HEK293 (cell line): ENCODE results near the gene B4GALT1.

Experiments
- CTCF ChIA-PET: fragments of 350-600 bp; formaldehyde crosslinking; extraction: SDS; loops from one replicate; lab custom pipeline; 2021; ENCODE audit warnings: antibody characterized with exemption; lab: Yijun Ruan, JAX
- POLR2A ChIA-PET: fragments of 300-600 bp; formaldehyde crosslinking; extraction: SDS; loops from one replicate; lab custom pipeline; 2020; ENCODE audit warnings: antibody characterized with exemption, inconsistent platforms; lab: Yijun Ruan, JAX
- H3K27ac ChIP-seq: fragments of 200-500 bp; sonication (Bioruptor generic); 2 replicates; pipeline ENCODE4 v1.5.1; 2014; ENCODE audit warnings: low read depth, low read length, control low read depth, inconsistent platforms; ENCODE audit errors: extremely low read depth
- H3K36me3 ChIP-seq, 2 experiments: fragments of 200-500 bp in 1 of 2; sonication (Bioruptor generic) in 1 of 2; 1 replicate in 1 of 2; 2 replicates in 1 of 2; pipeline ENCODE4 v1.5.1; 2014 to 2017; ENCODE audit warnings: inconsistent platforms in 2 of 2, low read length in 2 of 2; ENCODE audit not compliant: control insufficient read depth in 2 of 2, insufficient read depth in 1 of 2
- H3K4me1 ChIP-seq: fragments of 200-500 bp; sonication (Bioruptor generic); 2 replicates; pipeline ENCODE4 v1.5.1; 2014; ENCODE audit warnings: mild to moderate bottlenecking, low read length, inconsistent platforms; ENCODE audit not compliant: control insufficient read depth, insufficient read depth
- H3K4me3 ChIP-seq: 2 replicates; pipeline ENCODE4 v1.5.1; 2011; ENCODE audit warnings: low read depth, mild to moderate bottlenecking, control low read depth, low read length, moderate library complexity
- H3K9me3 ChIP-seq: fragments of 200-500 bp; sonication (Bioruptor generic); 2 replicates; pipeline ENCODE4 v1.5.1; 2014; ENCODE audit warnings: low read depth, low read length, inconsistent platforms; ENCODE audit not compliant: control insufficient read depth, insufficient read depth
- BCL11A ChIP-seq: fragments of 450-650 bp; formaldehyde crosslinking; IDR thresholded peaks from 2 replicates; pipeline ENCODE4 v1.5.1; 2016; ENCODE audit warnings: low read depth, missing biosample characterization, missing genetic modification characterization
- BCL6B ChIP-seq: fragments of 450-650 bp; formaldehyde crosslinking; IDR thresholded peaks from 2 replicates; pipeline ENCODE4 v1.5.1; 2017; ENCODE audit warnings: missing biosample characterization, missing genetic modification characterization
- HOXA7 ChIP-seq: sonication (generic); formaldehyde crosslinking; IDR thresholded peaks from 2 replicates; pipeline ENCODE4 v1.8.1; 2022; ENCODE audit warnings: missing genetic modification reagents, borderline replicate concordance
- KLF17 ChIP-seq: fragments of 450-650 bp; formaldehyde crosslinking; IDR thresholded peaks from 2 replicates; pipeline ENCODE4 v1.5.1; 2016; ENCODE audit warnings: missing biosample characterization, missing genetic modification characterization
- REPIN1 ChIP-seq: fragments of 450-650 bp; formaldehyde crosslinking; IDR thresholded peaks from 2 replicates; pipeline ENCODE4 v1.5.1; 2017; ENCODE audit warnings: missing biosample characterization, missing genetic modification characterization, low read depth
- SCRT1 ChIP-seq: fragments of 450-650 bp; formaldehyde crosslinking; IDR thresholded peaks from 2 replicates; pipeline ENCODE4 v1.5.1; 2016; ENCODE audit warnings: missing biosample characterization, missing genetic modification characterization, borderline replicate concordance
- SP7 ChIP-seq: fragments of 450-650 bp; formaldehyde crosslinking; IDR thresholded peaks from 2 replicates; pipeline ENCODE4 v1.5.1; 2016; ENCODE audit warnings: missing biosample characterization, missing genetic modification characterization
- TSHZ1 ChIP-seq: fragments of 450-650 bp; formaldehyde crosslinking; IDR thresholded peaks from 2 replicates; pipeline ENCODE4 v1.5.1; 2016; ENCODE audit warnings: missing biosample characterization, missing genetic modification characterization, borderline replicate concordance
- WT1 ChIP-seq: fragments of 450-650 bp; formaldehyde crosslinking; IDR thresholded peaks from 2 replicates; pipeline ENCODE4 v1.5.1; 2016; ENCODE audit warnings: missing biosample characterization, missing genetic modification characterization
- YY1 ChIP-seq: fragments of 450-650 bp; formaldehyde crosslinking; IDR thresholded peaks from 2 replicates; pipeline ENCODE4 v1.5.1; 2018; ENCODE audit warnings: missing biosample characterization, missing genetic modification characterization
- YY2 ChIP-seq: fragments of 450-650 bp; formaldehyde crosslinking; IDR thresholded peaks from 2 replicates; pipeline ENCODE4 v1.5.1; 2016; ENCODE audit warnings: missing biosample characterization, missing genetic modification characterization
- ZIC2 ChIP-seq: fragments of 450-650 bp; formaldehyde crosslinking; IDR thresholded peaks from 2 replicates; pipeline ENCODE4 v1.5.1; 2016; ENCODE audit warnings: missing biosample characterization, missing genetic modification characterization
- ZNF132 ChIP-seq: fragments of 450-650 bp; formaldehyde crosslinking; IDR thresholded peaks from 2 replicates; pipeline ENCODE4 v1.5.1; 2017; ENCODE audit warnings: missing biosample characterization, missing genetic modification characterization, borderline replicate concordance
- ZNF174 ChIP-seq: fragments of 450-650 bp; formaldehyde crosslinking; IDR thresholded peaks from 2 replicates; pipeline ENCODE4 v1.5.0; 2017; ENCODE audit warnings: missing biosample characterization, mild to moderate bottlenecking, missing genetic modification characterization
- ZNF202 ChIP-seq: fragments of 450-650 bp; formaldehyde crosslinking; IDR thresholded peaks from 2 replicates; pipeline ENCODE4 v1.5.1; 2016; ENCODE audit warnings: missing biosample characterization, missing genetic modification characterization, borderline replicate concordance
- ZNF221 ChIP-seq: fragments of 450-650 bp; formaldehyde crosslinking; IDR thresholded peaks from 2 replicates; pipeline ENCODE4 v1.5.1; 2017; ENCODE audit warnings: missing biosample characterization, missing genetic modification characterization, borderline replicate concordance
- ZNF302 ChIP-seq: fragments of 450-650 bp; formaldehyde crosslinking; IDR thresholded peaks from 2 replicates; pipeline ENCODE4 v1.5.1; 2016; ENCODE audit warnings: missing biosample characterization, missing genetic modification characterization, low read depth
- ZNF398 ChIP-seq: fragments of 450-650 bp; formaldehyde crosslinking; IDR thresholded peaks from 2 replicates; pipeline ENCODE4 v1.5.1; 2017; ENCODE audit warnings: missing biosample characterization, missing genetic modification characterization
- ZNF416 ChIP-seq: fragments of 450-650 bp; formaldehyde crosslinking; IDR thresholded peaks from 2 replicates; pipeline ENCODE4 v1.5.1; 2016; ENCODE audit warnings: missing biosample characterization, missing genetic modification characterization
- ZNF426 ChIP-seq: fragments of 450-650 bp; formaldehyde crosslinking; IDR thresholded peaks from 2 replicates; pipeline ENCODE4 v1.5.1; 2017; ENCODE audit warnings: missing biosample characterization, missing genetic modification characterization, mild to moderate bottlenecking, inconsistent platforms, moderate library complexity
- ZNF548 ChIP-seq: fragments of 450-650 bp; formaldehyde crosslinking; IDR thresholded peaks from 2 replicates; pipeline ENCODE4 v1.5.1; 2016; ENCODE audit warnings: missing biosample characterization, missing genetic modification characterization
- ZNF549 ChIP-seq: fragments of 450-650 bp; IDR thresholded peaks from 2 replicates; pipeline ENCODE4 v1.5.1; 2018; ENCODE audit warnings: missing biosample characterization, missing genetic modification characterization, mild to moderate bottlenecking, inconsistent platforms, moderate library complexity
- ZNF639 ChIP-seq: fragments of 450-650 bp; formaldehyde crosslinking; IDR thresholded peaks from 2 replicates; pipeline ENCODE4 v1.5.1; 2016; ENCODE audit warnings: missing biosample characterization, missing genetic modification characterization
- ZNF677 ChIP-seq: fragments of 450-650 bp; IDR thresholded peaks from 2 replicates; pipeline ENCODE4 v1.5.0; 2018; ENCODE audit warnings: missing biosample characterization, mild to moderate bottlenecking, missing genetic modification characterization, moderate library complexity
- ZNF792 ChIP-seq: fragments of 450-650 bp; formaldehyde crosslinking; IDR thresholded peaks from 2 replicates; pipeline ENCODE4 v1.5.1; 2016; ENCODE audit warnings: missing biosample characterization, missing genetic modification characterization
- ZNF843 ChIP-seq: fragments of 450-650 bp; formaldehyde crosslinking; IDR thresholded peaks from 2 replicates; pipeline ENCODE4 v1.5.1; 2016; ENCODE audit warnings: missing biosample characterization, missing genetic modification characterization
- ZSCAN30 ChIP-seq: fragments of 450-650 bp; IDR thresholded peaks from 2 replicates; pipeline ENCODE4 v1.5.1; 2018; ENCODE audit warnings: missing biosample characterization, mild to moderate bottlenecking, missing genetic modification characterization, moderate library complexity

B4GALT1 gene

GRCh38 chr9:33099754-33100153 is 67.4 kb downstream of the B4GALT1 start (continued):
- TF ChIP-seq ZNF174 = no peak
- no peak for TF ChIP-seq ZNF202 (tag by site-specific recombination)
- TF ChIP-seq ZNF221 = no peak
- no peak for TF ChIP-seq YY2
- no peak for TF ChIP-seq ZNF548 (tag by site-specific recombination)
- no peak for TF ChIP-seq ZNF132
- TF ChIP-seq REPIN1 (tag by site-specific recombination) = no peak
- no peak for TF ChIP-seq ZNF426 (tag by site-specific recombination)
- TF ChIP-seq ZIC2 (tag by site-specific recombination) = no peak
- no peak for TF ChIP-seq ZNF398 (tag by site-specific recombination)

- TF ChIP-seq ZSCAN30 (tag by site-specific recombination) (no peak), HOXA7 (CRISPR knock-in tag) (no peak), KLF17 (no peak), ZNF677 (no peak), SCRT1 (tag by site-specific recombination) (no peak), ZNF549 (no peak), ZNF792 (no peak), BCL6B (tag by site-specific recombination) (no peak), ZNF639 (tag by site-specific recombination) (no peak), TSHZ1 (tag by site-specific recombination) (no peak), ZNF302 (no peak), YY1 (tag by site-specific recombination) (no peak), SP7 (tag by site-specific recombination) (no peak), WT1 (no peak), ZNF843 (tag by site-specific recombination) (no peak), BCL11A (tag by site-specific recombination) (no peak), ZNF416 (tag by site-specific recombination) (no peak)
- POLR2A ChIA-PET = no interaction called here
- Histone ChIP-seq H3K4me1 (no peaks in the 10 kb centered on the region), H3K4me3 (no peak overlapping the region), H3K36me3 (no peaks in the 10 kb centered on the region), H3K9me3 (no peaks in the 10 kb centered on the region), H3K27ac (no peak overlapping the region)
- CTCF ChIA-PET = interaction anchor here (1.0 kb wide), 1 partner anchor 12 kb away, joined by 5 read pairs; no protein-coding TSS in a partner anchor
Observed at GRCh38 chr9:33097192-33097591, 69.9 kb downstream of the B4GALT1 start.
